ENCODE data around the gene ZCCHC3.

GRCh38 chr20:258269-258858 is 39.0 kb upstream of the ZCCHC3 start:
- TF ChIP-seq POLR2A (IDR thresholded peaks at IDR 0.05) (no peak), CTCF (IDR thresholded peaks at IDR 0.05) (no peak)
